RKO (cell line): Measurements from ENCODE around the gene EEFSEC.
A peak's percentile ranks its signal among the peaks of the same experiment; 100 is the strongest.

Source experiments
- DNase-seq: peaks from one replicate; pipeline ENCODE4 v3.0.0-alpha.2; 2016; ENCODE audit warnings: low spot score

Gene EEFSEC

GRCh38 chr3:128368626-128369025 lies 215.3 kb downstream of the EEFSEC start:
- no peak for DNase-seq

GRCh38 chr3:128369121-128369703 lies 215.9 kb downstream of the EEFSEC start:
- DNase-seq = no peak

DNA sequence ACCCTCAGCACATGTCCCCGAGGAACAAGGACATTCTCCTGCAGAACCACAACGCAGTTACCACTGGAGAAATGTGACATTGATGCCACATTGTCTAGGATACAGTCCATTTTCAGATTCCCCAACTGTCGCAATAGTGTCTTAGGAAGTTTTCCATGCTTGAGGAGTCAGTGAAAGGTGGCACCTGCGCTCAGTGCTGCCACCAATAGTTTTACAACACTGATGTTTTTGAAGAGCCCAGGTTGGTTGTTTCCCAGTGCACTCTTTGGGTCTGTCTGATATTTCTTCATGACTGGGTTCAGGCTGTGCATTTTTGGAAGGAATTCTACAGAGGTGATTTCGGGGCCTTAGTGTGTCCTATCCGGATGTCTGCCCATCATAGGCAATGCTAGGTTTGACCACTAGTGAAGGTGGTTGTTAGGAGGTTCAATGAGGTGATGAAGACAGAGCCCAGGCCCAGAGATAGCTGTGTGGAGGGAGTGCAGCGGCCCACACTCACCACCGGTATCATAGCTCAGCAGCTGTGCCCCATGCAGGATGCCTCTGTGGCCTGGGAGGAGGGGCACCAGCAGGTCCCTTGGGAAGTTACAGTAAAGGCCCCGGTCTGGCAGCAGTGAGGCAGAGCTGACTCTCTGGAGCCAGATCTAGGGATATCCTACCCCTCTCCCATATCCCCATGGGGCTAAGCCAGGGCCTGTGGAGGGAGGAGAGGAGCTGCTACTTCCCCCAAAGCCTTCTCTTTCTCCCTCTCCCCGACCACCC lies 216.8 kb downstream of the EEFSEC start:
- no peak for DNase-seq

- no peak for DNase-seq
Observed at GRCh38 chr3:128372281-128372680, 219.0 kb downstream of the EEFSEC start.

DNA sequence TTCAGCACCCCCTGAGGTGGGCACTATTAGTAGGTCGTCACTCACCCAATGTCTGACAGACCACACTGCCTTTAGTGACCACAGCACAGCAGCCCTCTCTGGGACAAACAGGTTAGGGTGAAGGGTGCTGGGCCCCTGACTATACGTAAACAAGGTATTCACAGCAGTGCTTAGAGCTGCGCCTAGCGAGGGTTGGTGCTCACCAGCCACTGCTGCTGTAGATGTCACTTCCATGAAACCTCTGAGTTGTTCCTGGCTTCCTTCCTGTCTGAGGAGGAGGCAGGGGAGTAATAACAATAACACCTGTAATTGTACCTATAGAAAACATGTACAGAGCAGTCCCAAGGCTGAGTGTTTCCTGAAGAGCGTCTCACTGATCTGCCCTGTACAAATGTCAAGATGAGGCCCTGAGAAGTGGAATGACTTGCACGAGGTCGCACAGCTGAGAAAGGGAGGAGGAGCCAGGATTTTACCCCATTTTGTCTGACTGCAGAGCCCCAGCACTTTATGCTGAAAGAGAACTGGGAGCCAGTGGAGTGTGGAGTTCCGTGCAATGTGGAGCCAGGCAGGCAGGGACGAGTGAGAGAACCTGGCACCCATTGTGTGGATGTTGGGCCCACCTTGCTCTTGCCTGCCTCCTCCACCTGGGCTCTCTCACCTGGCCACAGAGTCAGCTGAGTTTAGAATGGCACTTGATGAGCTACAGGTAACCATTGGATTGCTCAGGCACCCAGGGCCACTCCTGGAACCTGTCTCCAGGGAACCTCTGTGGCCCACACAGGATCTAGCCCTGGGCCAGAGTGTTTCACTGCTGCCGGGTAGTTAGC lies 219.6 kb downstream of the EEFSEC start:
- no peak for DNase-seq

GRCh38 chr3:128374746-128375445 lies 221.6 kb downstream of the EEFSEC start:
- no peak for DNase-seq

- no peak for DNase-seq
Observed at GRCh38 chr3:128376516-128376915, 223.2 kb downstream of the EEFSEC start.

GRCh38 chr3:128378631-128379347 lies 225.5 kb downstream of the EEFSEC start:
- DNase-seq = no peak

DNA sequence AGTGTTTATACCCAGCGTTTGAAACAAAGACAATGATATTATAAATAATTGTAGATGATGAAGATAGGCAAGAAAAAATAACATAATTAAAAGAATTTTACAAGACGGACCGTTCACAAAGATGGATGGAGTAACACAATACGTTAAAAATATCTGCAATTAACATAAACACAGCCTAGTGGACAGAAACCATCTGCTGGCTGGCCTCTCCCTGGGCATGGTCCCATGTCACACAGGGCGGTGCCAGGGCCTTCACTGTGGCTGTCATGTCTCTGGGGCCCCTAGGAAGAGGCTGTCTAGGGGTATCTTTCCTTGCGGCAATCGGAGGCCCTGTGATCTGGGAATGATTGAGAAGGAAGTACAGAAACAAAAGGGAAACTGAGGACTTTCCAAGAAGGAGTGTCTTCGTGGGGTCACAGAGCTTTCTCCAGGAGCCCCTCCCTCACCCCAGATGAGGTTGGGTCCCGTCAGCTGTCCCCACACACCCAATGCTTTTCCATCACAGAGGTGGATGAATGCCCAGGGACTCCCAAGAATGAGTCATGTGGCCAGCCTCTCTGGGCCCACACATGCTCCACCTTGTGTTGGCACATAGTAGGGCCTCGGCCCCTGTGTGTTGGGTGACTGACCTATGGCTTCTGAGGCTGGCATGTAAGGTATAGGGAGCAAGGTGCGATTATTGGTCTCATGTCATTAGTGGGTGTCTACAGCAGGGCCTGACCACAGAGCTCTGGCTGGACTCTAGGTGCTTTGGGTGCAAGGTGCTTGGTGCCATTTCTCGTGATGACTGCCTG lies 226.3 kb downstream of the EEFSEC start:
- DNase-seq = no peak

GRCh38 chr3:128380295-128380694 lies 227.0 kb downstream of the EEFSEC start:
- no peak for DNase-seq

DNA sequence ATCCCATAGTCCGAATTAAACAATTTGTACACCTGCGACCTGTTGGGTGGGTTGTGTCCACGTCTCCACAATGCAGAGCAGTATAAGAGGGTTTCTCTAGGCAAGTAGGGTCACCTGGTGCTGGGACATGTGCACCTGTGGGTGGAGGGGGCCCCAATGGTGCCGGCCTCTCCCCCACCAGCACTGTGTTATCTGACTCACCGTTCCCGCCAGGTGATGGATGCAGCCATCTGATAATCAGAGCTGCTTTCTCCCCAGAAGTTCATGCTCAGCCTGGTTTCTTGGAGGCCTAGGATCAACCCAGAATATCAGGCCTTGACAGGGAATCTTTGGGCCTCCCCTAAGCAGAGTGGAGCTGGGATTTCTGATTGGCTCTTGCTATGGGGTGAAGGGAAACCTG lies 227.4 kb downstream of the EEFSEC start:
- no peak for DNase-seq

- DNase-seq = no peak
Observed at GRCh38 chr3:128381609-128382008, 228.3 kb downstream of the EEFSEC start.

DNA sequence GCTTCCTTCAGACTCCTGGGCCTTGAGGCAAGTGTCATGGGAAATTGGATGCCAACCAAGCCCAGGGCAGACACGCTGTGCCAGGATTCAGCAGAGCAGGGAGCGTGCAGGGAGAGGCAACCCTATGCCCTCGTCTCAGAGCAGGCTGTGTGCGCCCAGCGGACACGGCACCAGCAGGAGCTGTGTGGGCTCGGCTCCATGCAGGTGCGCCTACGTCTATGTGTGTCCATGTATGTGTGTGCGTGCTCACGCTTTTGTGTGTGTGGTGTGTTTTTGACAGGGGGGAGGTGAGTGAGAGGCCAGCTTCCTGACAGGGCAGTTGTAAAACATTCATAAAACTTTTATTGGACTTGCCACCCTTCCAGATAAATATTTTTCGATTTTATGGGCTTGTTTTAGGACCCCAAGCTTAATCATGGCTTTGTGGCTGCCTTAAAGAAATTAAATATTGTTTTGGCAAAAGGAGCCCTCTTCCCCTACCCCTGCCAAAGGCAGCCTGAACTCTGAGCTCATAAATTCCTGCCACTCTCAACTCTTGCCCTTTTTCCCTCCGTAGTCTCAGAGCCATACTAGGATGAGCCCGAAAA lies 229.0 kb downstream of the EEFSEC start:
- DNase-seq = no peak

GRCh38 chr3:128383316-128384235 lies 230.3 kb downstream of the EEFSEC start:
- DNase-seq = peak; percentile 58

DNA sequence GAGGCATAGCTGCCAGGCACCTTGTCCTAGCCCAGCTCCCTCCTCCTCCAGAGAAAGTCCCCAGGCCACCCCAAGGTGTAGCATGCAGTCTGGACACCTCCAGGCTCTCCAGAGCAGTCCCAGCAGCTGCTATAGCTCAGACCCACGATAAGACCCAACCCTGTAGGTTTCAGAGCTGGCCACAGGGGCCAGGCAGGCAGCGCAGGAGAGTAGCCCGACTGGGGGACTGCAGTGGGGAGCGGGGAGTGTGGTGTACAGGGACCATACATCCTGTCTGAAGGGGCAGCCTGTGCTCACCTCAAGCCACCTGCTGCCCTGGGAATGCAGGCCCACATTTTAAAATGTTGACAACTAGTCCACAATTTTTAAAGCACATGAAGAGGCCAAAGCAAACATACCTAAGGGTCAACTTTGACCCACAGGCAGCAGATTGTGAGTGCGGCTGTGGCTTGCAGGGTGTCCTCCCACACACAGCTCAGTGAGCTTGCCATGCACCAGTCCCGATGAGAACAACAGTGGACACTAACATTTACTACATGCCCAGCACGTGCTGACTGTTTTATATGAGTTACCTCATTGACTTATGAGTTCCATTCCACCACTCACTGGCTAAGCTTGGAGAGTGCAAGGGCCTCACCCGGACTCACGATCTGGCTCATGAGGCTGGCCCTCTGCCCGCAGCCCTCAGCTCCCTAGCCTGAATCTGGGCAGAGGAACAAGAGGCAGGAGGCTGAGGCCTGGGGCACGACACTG lies 232.0 kb downstream of the EEFSEC start:
- DNase-seq = no peak

DNA sequence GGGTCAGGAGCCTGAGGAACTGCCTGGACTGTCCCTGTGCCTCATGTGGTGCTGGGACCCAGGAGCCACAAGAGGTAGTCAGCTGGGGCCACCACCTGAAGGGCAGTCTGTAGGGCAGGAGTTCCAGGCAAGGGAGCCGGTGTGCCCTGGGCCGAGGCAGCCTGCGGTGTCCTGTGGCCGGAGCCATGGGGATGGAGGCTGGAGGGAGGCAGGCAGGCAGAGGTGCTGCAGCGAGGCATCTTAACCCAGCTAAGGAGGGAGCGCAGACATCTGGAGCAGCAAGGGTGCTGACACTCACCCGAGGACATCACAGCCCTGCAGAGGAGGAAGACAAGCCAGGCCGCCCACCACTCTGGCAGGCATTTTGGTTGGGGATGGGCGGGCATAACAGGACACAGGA lies 235.7 kb downstream of the EEFSEC start:
- no peak for DNase-seq

- DNase-seq = no peak
Observed at GRCh38 chr3:128390867-128391266, 237.6 kb downstream of the EEFSEC start.

- no peak for DNase-seq
Observed at GRCh38 chr3:128392021-128392420, 238.7 kb downstream of the EEFSEC start.
